K562 (cell line): ENCODE results near the gene CEBPZ. TPM values are rescaled to one million over a fixed set of nuclear protein-coding genes. Genes with fewer than 3 reads are reported as not detected.

Experiments used
- ATAC-seq: fragments of 200-7000 bp; cut with Tn5 transposase; 3 replicates; pipeline ENCODE4 v1.9.1; 2020; ENCODE audit warnings: moderate library complexity
- BruUV-seq: library from RNA; stranded (reverse); fragments of 400-500 nt; replicated peaks from 2 replicates; lab custom pipeline; 2021; lab: Mats Ljungman, UMichigan
- CTCF ChIA-PET: fragments of 300-600 bp; formaldehyde crosslinking; extraction: SDS; loops from one replicate; lab custom pipeline; 2021; ENCODE audit warnings: low intra/inter-chr PET ratio; lab: Yijun Ruan, JAX
- POLR2A ChIA-PET: fragments of 300-600, 350-650 bp; sonication (Branson Sonifier 250); formaldehyde crosslinking; extraction: SDS; loops from one replicate; lab custom pipeline; 2021; ENCODE audit warnings: antibody characterized with exemption, inconsistent platforms; lab: Yijun Ruan, JAX
- DNase-seq, 4 experiments: peaks; one replicate each; pipeline versions ENCODE4 v3.0.0 to v3.0.0-alpha.2; 2011 to 2018; ENCODE audit warnings: low spot score in 3 of 4, mixed read lengths in 3 of 4; ENCODE audit errors: extremely low read depth in 1 of 4
- FAIRE-seq: peaks from 2 replicates; lab custom pipeline; 2011; peaks lifted over from hg19 to GRCh38; lab: Jason Lieb, UNC
- H2AFZ ChIP-seq: 2 replicates; pipeline ENCODE4 v1.6.0; 2011; ENCODE audit warnings: low read depth, low read length, control low read depth, inconsistent platforms
- H3K27ac ChIP-seq: fragments of 200-600 bp; 3 replicates; pipeline ENCODE4 v1.8.0; 2011; ENCODE audit warnings: low read depth, mild to moderate bottlenecking, control low read depth, inconsistent platforms, low read length, moderate library complexity, mixed read lengths; ENCODE audit errors: extremely low read depth
- H3K27me3 ChIP-seq, 2 experiments: fragments of 300-600 bp in 1 of 2; 2 replicates in 1 of 2; 3 replicates in 1 of 2; pipeline versions ENCODE4 v1.6.0 to v1.8.0; 2011; ENCODE audit warnings: inconsistent platforms in 2 of 2, low read length in 2 of 2, mild to moderate bottlenecking in 1 of 2, mixed read lengths in 1 of 2, moderate library complexity in 1 of 2; ENCODE audit not compliant: control insufficient read depth in 2 of 2, insufficient read depth in 2 of 2
- H3K36me3 ChIP-seq: fragments of 300-600 bp; 3 replicates; pipeline ENCODE4 v1.8.0; 2011; ENCODE audit warnings: mild to moderate bottlenecking, low read length, inconsistent platforms; ENCODE audit not compliant: control insufficient read depth, insufficient read depth
- H3K4me1 ChIP-seq, 2 experiments: fragments of 200-600 bp in 1 of 2; replicated peaks in 1 of 2; 2 replicates in 1 of 2; 3 replicates in 1 of 2; pipeline versions ENCODE4 v1.5.1 to v1.8.0; 2011; ENCODE audit warnings: inconsistent platforms in 2 of 2, low read length in 2 of 2, mild to moderate bottlenecking in 1 of 2, mixed read lengths in 1 of 2, moderate library complexity in 1 of 2; ENCODE audit not compliant: control insufficient read depth in 2 of 2, insufficient read depth in 2 of 2
- H3K4me2 ChIP-seq: 2 replicates; pipeline ENCODE4 v1.6.1; 2011; ENCODE audit warnings: low read length, control low read depth, inconsistent platforms, mixed read lengths; ENCODE audit not compliant: insufficient read depth
- H3K4me3 ChIP-seq: fragments of 200-600 bp; sonication (generic), shearing (Covaris generic); 2 replicates; pipeline ENCODE4 v1.5.1; 2016; ENCODE audit warnings: control low read depth, inconsistent platforms
- H3K79me2 ChIP-seq: fragments of 200-600 bp; 3 replicates; pipeline ENCODE4 v1.8.0; 2011; ENCODE audit warnings: low read length, inconsistent platforms; ENCODE audit not compliant: control insufficient read depth, insufficient read depth
- H3K9ac ChIP-seq, 2 experiments: 2 replicates each; pipeline versions ENCODE4 v1.6.0 to v1.6.1; 2011; ENCODE audit warnings: low read depth in 2 of 2, low read length in 2 of 2, control low read depth in 1 of 2, inconsistent platforms in 1 of 2, mild to moderate bottlenecking in 1 of 2, mixed read lengths in 1 of 2; ENCODE audit not compliant: insufficient read depth in 1 of 2
- H3K9me1 ChIP-seq: one replicate; pipeline ENCODE4 v1.6.0; 2011; ENCODE audit warnings: inconsistent platforms, mild to moderate bottlenecking, low read length, moderate library complexity; ENCODE audit not compliant: control insufficient read depth, insufficient read depth
- H3K9me3 ChIP-seq: replicated peaks from 2 replicates; pipeline ENCODE4 v1.5.1; 2011; ENCODE audit warnings: low read depth, low read length, inconsistent platforms; ENCODE audit not compliant: control insufficient read depth, insufficient read depth
- H4K20me1 ChIP-seq: replicated peaks from 2 replicates; pipeline ENCODE4 v1.6.1; 2011; ENCODE audit warnings: low read length, inconsistent platforms, mixed read lengths; ENCODE audit not compliant: control insufficient read depth, insufficient read depth
- CBX2 ChIP-seq: fragments of 200-600 bp; sonication (generic); IDR thresholded peaks from one replicate; pipeline ENCODE4 v1.6.1; 2012; ENCODE audit warnings: mild to moderate bottlenecking, low read length, inconsistent platforms; ENCODE audit not compliant: insufficient read depth, poor library complexity, severe bottlenecking
- CHD2 ChIP-seq: IDR thresholded peaks from 2 replicates; pipeline ENCODE4 v1.6.1; 2011; ENCODE audit warnings: low read depth, low read length
- FOSL1 ChIP-seq: fragments of 200-800 bp; sonication (Bioruptor generic); conservative IDR thresholded peaks from 2 replicates; pipeline ENCODE4 v1.6.1; 2016; ENCODE audit warnings: missing genetic modification characterization, missing compliant biosample characterization
- GMEB1 ChIP-seq: fragments of 250-450 bp; sonication (Bioruptor Pico); IDR thresholded peaks from 2 replicates; pipeline ENCODE4 v1.4.0; 2020; ENCODE audit warnings: mild to moderate bottlenecking
- RBM22 ChIP-seq: fragments of 200-400 bp; formaldehyde crosslinking; IDR thresholded peaks from 2 replicates; pipeline ENCODE4 v1.6.1; 2018; ENCODE audit warnings: low read length, low read depth; ENCODE audit not compliant: poor library complexity, severe bottlenecking
- SREBF2 ChIP-seq: sonication (generic); formaldehyde crosslinking; IDR thresholded peaks from 2 replicates; pipeline ENCODE4 v1.4.0; 2020; ENCODE audit warnings: mild to moderate bottlenecking, missing genetic modification reagents
- in situ Hi-C: fragments of 300-500 bp; cut with MboI; formaldehyde crosslinking; loops from 4 replicates; pipeline ENCODE4 v1.15.0; 2018; ENCODE audit warnings: inconsistent platforms, mixed read lengths
- intact Hi-C: fragments of 100-400 bp; cut with micrococcal nuclease; formaldehyde crosslinking; loops from 2 replicates; pipeline ENCODE4 v1.14.2; 2022
- polyA plus RNA-seq, 8 experiments: library from polyadenylated mRNA; depleted of rRNA in 4 of 8; stranded (reverse) in 5 of 8; unstranded in 3 of 8; fragments of >200 nt; fragmentation: Nextera tagmentation in 2 of 8; fragmentation: Illumina TruSeq in 1 of 8; extraction: Ambion mirVana in 2 of 8; extraction: Trizol in 1 of 8; gene quantifications; 2 replicates each; pipeline versions ENCODE4 v1.2.1 to v1.2.3, GENCODE V29; 2011 to 2014; ENCODE audit warnings: inconsistent platforms in 1 of 8, missing spikeins in 1 of 8
- total RNA-seq, 7 experiments: library from RNA; depleted of rRNA in 6 of 7; stranded (reverse); fragments of >200 nt in 6 of 7; fragmentation: Illumina TruSeq in 2 of 7; extraction: Trizol in 2 of 7; gene quantifications; 2 replicates each; pipeline versions ENCODE4 v1.2.1 to v1.2.3, GENCODE V29; 2011 to 2021; ENCODE audit warnings: low replicate concordance in 1 of 7
- TF ChIP-seq, protein P1 (sequence below): fragments of 450-650 bp; formaldehyde crosslinking; IDR thresholded peaks from 2 replicates; pipeline ENCODE4 v1.4.0; 2020; ENCODE audit warnings: mild to moderate bottlenecking
- TF ChIP-seq, protein P2 (sequence below), 2 experiments: IDR thresholded peaks; 2 replicates each; pipeline ENCODE4 v1.6.1; 2012; ENCODE audit warnings: improper control_type of control experiment in 2 of 2, low read depth in 2 of 2, low read length in 2 of 2, borderline replicate concordance in 1 of 2
- TF ChIP-seq, protein P3 (sequence below): fragments of 450-650 bp; IDR thresholded peaks from 2 replicates; pipeline ENCODE4 v1.6.1; 2016; ENCODE audit warnings: antibody characterized with exemption
- TF ChIP-seq, protein P4 (sequence below): fragments of 450-650 bp; formaldehyde crosslinking; IDR thresholded peaks from 2 replicates; pipeline ENCODE4 v1.4.0; 2020; ENCODE audit warnings: mild to moderate bottlenecking, mixed read lengths

CEBPZ gene
- total and polyA plus RNA-seq, 9 of the 15 experiments (the other 6 are each of a cell fraction or from before 2014, with no cell fraction given): 49.7 to 160 (median 82.8) TPM

GRCh38 chr2:37250869-37251740 is 19.7 kb upstream of the CEBPZ start (continued):
- no peak for TF ChIP-seq GMEB1 (CRISPR knock-in tag)

- intact Hi-C loops: no loop called here
- FAIRE-seq: no peak
- Histone ChIP-seq H2AFZ (no peak overlapping the region), H3K36me3 (peaks cover 95% of the 10 kb centered on the region), H4K20me1 (no peaks in the 10 kb centered on the region), H3K4me3 (no peak overlapping the region), H3K9ac (no peak overlapping the region), H3K27ac (no peak overlapping the region), H3K9me3 (no peaks in the 10 kb centered on the region), H3K4me1 (peaks cover 0 to 2% of the 10 kb centered on the region in 2 experiments; a peak in 2 of 5 replicates), H3K4me2 (no peak overlapping the region), H3K79me2 (no peaks in the 10 kb centered on the region), H3K9me1 (no peaks in the 10 kb centered on the region), H3K27me3 (no peaks in the 10 kb centered on the region)
- in situ Hi-C loops: no loop called here
- no TSS peak for BruUV-seq
- ChIA-PET POLR2A (no interaction called here), CTCF (no interaction called here)
- no peak for ATAC-seq
- no peak for DNase-seq
- TF ChIP-seq, protein P1, sequence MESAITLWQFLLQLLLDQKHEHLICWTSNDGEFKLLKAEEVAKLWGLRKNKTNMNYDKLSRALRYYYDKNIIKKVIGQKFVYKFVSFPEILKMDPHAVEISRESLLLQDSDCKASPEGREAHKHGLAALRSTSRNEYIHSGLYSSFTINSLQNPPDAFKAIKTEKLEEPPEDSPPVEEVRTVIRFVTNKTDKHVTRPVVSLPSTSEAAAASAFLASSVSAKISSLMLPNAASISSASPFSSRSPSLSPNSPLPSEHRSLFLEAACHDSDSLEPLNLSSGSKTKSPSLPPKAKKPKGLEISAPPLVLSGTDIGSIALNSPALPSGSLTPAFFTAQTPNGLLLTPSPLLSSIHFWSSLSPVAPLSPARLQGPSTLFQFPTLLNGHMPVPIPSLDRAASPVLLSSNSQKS (CRISPR knock-in tag): no peak
- no peak for TF ChIP-seq CHD2
- no peak for TF ChIP-seq CBX2
- TF ChIP-seq, protein P2, sequence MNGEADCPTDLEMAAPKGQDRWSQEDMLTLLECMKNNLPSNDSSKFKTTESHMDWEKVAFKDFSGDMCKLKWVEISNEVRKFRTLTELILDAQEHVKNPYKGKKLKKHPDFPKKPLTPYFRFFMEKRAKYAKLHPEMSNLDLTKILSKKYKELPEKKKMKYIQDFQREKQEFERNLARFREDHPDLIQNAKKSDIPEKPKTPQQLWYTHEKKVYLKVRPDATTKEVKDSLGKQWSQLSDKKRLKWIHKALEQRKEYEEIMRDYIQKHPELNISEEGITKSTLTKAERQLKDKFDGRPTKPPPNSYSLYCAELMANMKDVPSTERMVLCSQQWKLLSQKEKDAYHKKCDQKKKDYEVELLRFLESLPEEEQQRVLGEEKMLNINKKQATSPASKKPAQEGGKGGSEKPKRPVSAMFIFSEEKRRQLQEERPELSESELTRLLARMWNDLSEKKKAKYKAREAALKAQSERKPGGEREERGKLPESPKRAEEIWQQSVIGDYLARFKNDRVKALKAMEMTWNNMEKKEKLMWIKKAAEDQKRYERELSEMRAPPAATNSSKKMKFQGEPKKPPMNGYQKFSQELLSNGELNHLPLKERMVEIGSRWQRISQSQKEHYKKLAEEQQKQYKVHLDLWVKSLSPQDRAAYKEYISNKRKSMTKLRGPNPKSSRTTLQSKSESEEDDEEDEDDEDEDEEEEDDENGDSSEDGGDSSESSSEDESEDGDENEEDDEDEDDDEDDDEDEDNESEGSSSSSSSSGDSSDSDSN (IDR thresholded peaks at IDR 0.05; ENCODE audit: borderline replicate concordance in 1 of 2, low read depth in 2 of 2, low read length in 2 of 2): no peak
- TF ChIP-seq FOSL1 (tag): no peak
- TF ChIP-seq, protein P3, sequence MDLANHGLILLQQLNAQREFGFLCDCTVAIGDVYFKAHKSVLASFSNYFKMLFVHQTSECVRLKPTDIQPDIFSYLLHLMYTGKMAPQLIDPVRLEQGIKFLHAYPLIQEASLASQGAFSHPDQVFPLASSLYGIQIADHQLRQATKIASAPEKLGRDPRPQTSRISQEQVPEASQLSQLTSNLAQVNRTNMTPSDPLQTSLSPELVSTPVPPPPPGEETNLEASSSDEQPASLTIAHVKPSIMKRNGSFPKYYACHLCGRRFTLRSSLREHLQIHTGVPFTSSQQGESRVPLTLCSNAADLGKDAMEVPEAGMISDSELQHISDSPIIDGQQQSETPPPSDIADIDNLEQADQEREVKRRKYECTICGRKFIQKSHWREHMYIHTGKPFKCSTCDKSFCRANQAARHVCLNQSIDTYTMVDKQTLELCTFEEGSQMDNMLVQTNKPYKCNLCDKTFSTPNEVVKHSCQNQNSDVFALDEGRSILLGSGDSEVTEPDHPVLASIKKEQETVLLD: no peak
- TF ChIP-seq SREBF2: no peak
- no peak for TF ChIP-seq RBM22
- TF ChIP-seq, protein P4, sequence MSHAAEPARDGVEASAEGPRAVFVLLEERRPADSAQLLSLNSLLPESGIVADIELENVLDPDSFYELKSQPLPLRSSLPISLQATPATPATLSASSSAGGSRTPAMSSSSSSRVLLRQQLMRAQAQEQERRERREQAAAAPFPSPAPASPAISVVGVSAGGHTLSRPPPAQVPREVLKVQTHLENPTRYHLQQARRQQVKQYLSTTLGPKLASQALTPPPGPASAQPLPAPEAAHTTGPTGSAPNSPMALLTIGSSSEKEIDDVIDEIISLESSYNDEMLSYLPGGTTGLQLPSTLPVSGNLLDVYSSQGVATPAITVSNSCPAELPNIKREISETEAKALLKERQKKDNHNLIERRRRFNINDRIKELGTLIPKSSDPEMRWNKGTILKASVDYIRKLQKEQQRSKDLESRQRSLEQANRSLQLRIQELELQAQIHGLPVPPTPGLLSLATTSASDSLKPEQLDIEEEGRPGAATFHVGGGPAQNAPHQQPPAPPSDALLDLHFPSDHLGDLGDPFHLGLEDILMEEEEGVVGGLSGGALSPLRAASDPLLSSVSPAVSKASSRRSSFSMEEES (CRISPR knock-in tag): no peak
Observed at GRCh38 chr2:37246205-37246604, 14.8 kb upstream of the CEBPZ start.
